ENCODE measurements around the gene PLA2G15. TPM values are rescaled to one million over a fixed set of nuclear protein-coding genes. Genes with fewer than 3 reads are reported as not detected.

PLA2G15 gene
- total and polyA plus RNA-seq, 9 donors: 7.3 to 18.4 (median 9.7) TPM

DNA sequence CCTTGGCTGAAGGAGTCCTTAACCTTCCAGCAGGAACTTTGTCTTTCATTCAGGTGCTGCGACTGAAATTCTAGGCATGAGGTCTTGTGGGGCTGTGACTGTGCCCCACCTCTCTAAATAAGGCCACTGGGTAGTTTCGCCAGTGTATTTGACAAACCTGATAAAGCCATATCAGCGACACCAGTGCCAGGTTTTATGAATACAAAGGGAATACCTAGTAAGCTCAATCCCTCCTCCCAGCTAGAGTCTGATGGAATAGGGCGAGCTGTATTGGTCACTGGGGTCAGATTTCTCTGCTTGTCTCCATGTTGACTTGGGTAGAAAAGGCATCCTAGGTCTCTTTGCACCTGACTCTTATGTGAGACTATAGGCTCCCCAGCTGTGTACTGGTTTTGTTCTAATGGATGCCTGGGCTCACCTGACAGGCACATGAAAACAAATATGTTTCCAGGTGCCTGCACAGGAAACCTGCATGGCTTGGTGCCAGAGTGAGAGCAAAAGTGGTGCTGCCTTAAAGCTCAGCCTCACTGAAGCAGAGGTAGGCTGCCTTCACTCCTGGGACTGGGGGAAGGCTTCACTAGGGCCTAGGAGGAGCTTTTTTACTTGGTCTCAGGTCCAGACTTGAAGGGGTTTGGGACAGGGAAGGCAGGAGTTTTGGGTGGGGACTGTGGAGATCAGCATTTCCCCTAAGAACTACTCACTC is 27.5 kb downstream of the PLA2G15 start:
- no peaks in the 10 kb centered on the region for H3K36me3 ChIP-seq
- no peaks in the 10 kb centered on the region for H3K9me3 ChIP-seq
- H3K27ac ChIP-seq: no peak overlapping the region
- H3K4me3 ChIP-seq: no peak overlapping the region
- H3K27me3 ChIP-seq: no peaks in the 10 kb centered on the region
- H3K4me1 ChIP-seq (ENCODE audit: insufficient read depth): no peaks in the 10 kb centered on the region
- TF ChIP-seq, protein P1, sequence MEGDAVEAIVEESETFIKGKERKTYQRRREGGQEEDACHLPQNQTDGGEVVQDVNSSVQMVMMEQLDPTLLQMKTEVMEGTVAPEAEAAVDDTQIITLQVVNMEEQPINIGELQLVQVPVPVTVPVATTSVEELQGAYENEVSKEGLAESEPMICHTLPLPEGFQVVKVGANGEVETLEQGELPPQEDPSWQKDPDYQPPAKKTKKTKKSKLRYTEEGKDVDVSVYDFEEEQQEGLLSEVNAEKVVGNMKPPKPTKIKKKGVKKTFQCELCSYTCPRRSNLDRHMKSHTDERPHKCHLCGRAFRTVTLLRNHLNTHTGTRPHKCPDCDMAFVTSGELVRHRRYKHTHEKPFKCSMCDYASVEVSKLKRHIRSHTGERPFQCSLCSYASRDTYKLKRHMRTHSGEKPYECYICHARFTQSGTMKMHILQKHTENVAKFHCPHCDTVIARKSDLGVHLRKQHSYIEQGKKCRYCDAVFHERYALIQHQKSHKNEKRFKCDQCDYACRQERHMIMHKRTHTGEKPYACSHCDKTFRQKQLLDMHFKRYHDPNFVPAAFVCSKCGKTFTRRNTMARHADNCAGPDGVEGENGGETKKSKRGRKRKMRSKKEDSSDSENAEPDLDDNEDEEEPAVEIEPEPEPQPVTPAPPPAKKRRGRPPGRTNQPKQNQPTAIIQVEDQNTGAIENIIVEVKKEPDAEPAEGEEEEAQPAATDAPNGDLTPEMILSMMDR (IDR thresholded peaks at IDR 0.05): no peak
- TF ChIP-seq POLR2A (IDR thresholded peaks at IDR 0.05): no peak
- no peak for TF ChIP-seq EP300 (IDR thresholded peaks at IDR 0.05)
- intact Hi-C loops (cut with DNase I): no loop called here
- 91 to 95% (median 92%) methylated on average over 4 of the region's 4 CpGs for WGBS, 3 donors
- no peak for DNase-seq

DNA sequence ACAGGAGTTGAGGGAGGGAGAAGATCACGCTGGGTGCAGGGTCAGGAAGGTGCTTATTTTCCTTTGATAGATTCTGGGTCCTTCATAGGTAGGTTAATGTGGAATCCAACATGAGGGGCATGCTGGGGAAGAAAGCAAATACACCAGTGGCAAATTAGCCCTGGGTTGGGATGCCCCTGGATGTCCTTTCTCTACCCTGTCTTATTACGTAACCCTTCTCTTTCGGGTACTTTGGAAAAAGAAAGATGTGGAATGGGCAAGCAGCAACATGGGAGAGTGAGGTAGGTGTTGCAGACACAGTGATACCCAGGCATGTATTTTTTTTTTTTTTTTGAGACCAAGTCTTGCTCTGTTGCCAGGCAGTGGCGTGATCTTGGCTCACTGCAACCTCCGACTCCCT is 28.3 kb downstream of the PLA2G15 start:
- Histone ChIP-seq H3K4me3 (no peak overlapping the region), H3K27ac (no peak overlapping the region), H3K36me3 (no peaks in the 10 kb centered on the region), H3K27me3 (no peaks in the 10 kb centered on the region), H3K4me1 (ENCODE audit: insufficient read depth) (no peaks in the 10 kb centered on the region), H3K9me3 (no peaks in the 10 kb centered on the region)
- no peak for DNase-seq
- intact Hi-C loops (cut with DNase I): no loop called here
- WGBS, 3 donors: 93 to 94% (median 93%) methylated on average over 5 of the region's 5 CpGs
- no peak for TF ChIP-seq POLR2A (IDR thresholded peaks at IDR 0.05)
- TF ChIP-seq, protein P1 (IDR thresholded peaks at IDR 0.05): no peak
- no peak for TF ChIP-seq EP300 (IDR thresholded peaks at IDR 0.05)

DNA sequence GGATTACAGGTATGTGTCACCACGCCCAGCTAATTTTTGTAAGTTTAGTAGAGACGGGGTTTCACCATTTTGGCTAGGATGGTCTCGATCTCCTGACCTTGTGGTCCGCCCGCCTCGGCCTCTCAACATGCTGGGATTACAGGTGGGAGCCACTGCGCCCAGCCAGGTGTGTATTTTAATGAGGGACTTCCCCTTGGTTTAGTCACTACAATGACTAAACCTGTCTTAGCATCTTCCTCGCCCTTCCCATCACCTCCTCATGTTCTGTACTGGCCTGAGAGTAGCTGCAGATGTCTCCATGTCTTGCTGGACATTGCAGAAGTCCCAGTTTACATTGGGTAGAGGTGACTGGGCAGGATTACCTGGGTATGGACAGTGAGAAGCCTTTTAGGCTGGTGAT is 28.7 kb downstream of the PLA2G15 start:
- Histone ChIP-seq H3K27me3 (no peaks in the 10 kb centered on the region), H3K27ac (no peak overlapping the region), H3K4me1 (ENCODE audit: insufficient read depth) (no peaks in the 10 kb centered on the region), H3K4me3 (no peak overlapping the region), H3K9me3 (no peaks in the 10 kb centered on the region), H3K36me3 (no peaks in the 10 kb centered on the region)
- WGBS, 3 donors: 94 to 96% (median 96%) methylated on average over 8 of the region's 8 CpGs
- DNase-seq: no peak
- intact Hi-C loops (cut with DNase I): no loop called here
- TF ChIP-seq, protein P1 (IDR thresholded peaks at IDR 0.05): no peak
- TF ChIP-seq POLR2A (IDR thresholded peaks at IDR 0.05): no peak
- TF ChIP-seq EP300 (IDR thresholded peaks at IDR 0.05): no peak

DNA sequence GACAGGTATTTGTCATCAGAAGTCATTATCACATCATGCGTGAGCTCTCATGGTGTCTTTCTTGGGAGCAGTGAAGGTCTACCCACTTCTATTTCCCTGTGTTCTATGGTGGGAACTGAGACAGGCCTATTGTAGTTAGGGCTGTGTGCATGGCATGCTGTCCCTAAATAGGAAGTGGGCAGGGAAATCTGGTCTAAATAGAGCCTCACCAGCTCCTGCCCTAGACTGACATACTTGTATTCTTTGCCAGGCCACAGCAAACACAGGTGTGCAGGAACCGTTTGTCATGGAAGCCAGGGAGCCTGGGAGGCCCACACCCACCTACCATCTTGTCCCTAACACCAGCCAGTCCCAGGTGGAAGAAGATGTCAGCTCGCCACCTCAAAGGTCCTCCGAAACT is 29.3 kb downstream of the PLA2G15 start:
- H3K9me3 ChIP-seq: no peaks in the 10 kb centered on the region
- no peak overlapping the region for H3K27ac ChIP-seq
- TF ChIP-seq, protein P1 (IDR thresholded peaks at IDR 0.05): no peak
- TF ChIP-seq EP300 (IDR thresholded peaks at IDR 0.05) (no peak), POLR2A (IDR thresholded peaks at IDR 0.05) (no peak)
- no peaks in the 10 kb centered on the region for H3K4me1 ChIP-seq (ENCODE audit: insufficient read depth)
- intact Hi-C loops (cut with DNase I): no loop called here
- no peaks in the 10 kb centered on the region for H3K27me3 ChIP-seq
- H3K36me3 ChIP-seq: no peaks in the 10 kb centered on the region
- DNase-seq: no peak
- WGBS, 3 donors: 88 to 94% (median 92%) methylated on average over 4 of the region's 4 CpGs
- H3K4me3 ChIP-seq: no peak overlapping the region
